ENCODE results near the gene BOD1. TPM values are rescaled to one million over a fixed set of nuclear protein-coding genes. Genes with fewer than 3 reads are reported as not detected.
"Not testable (repeated sequence)": the region's sequence is repeated elsewhere in the genome, so short reads cannot be mapped to it uniquely, and the experiment has no call there.

BOD1 gene
- total and polyA plus RNA-seq, 2 donors (not counting 3 experiments of a cell fraction or from before 2014, with no cell fraction given): 57.6 to 62.4 TPM

- H3K79me2 ChIP-seq (ENCODE audit: control insufficient read depth, insufficient read depth, low read length): no peaks in the 10 kb centered on the region
- CTCF ChIA-PET: interaction anchor here (1.4 kb wide), 1 partner anchor 9 kb away, joined by 5 read pairs; no protein-coding TSS in a partner anchor
- H3K9me3 ChIP-seq (replicated peaks; ENCODE audit: control insufficient read depth, insufficient read depth, low read length): peaks cover 2% of the 10 kb centered on the region
- intact Hi-C loops (cut with micrococcal nuclease): no loop called here
- TF ChIP-seq JUN (IDR thresholded peaks at IDR 0.05; ENCODE audit: borderline replicate concordance, insufficient read depth, insufficient read length, low read depth) (no peak), POLR2AphosphoS5 (IDR thresholded peaks at IDR 0.05; ENCODE audit: insufficient read depth, low read depth, low read length) (no peak), POLR2A (IDR thresholded peaks at IDR 0.05; ENCODE audit: low read depth, low read length) (no peak), GATA2 (IDR thresholded peaks at IDR 0.05; ENCODE audit: insufficient read depth, insufficient read length, low read depth, low read length) (no peak), FOS (IDR thresholded peaks at IDR 0.05; ENCODE audit: borderline replicate concordance, insufficient read depth, low read length) (no peak), MYC (IDR thresholded peaks at IDR 0.05; ENCODE audit: low read depth, low read length) (no peak), EZH2 (IDR thresholded peaks at IDR 0.05; ENCODE audit: borderline replicate concordance, low read depth, low read length, severe bottlenecking) (no peak)
- TF ChIP-seq, protein P1, sequence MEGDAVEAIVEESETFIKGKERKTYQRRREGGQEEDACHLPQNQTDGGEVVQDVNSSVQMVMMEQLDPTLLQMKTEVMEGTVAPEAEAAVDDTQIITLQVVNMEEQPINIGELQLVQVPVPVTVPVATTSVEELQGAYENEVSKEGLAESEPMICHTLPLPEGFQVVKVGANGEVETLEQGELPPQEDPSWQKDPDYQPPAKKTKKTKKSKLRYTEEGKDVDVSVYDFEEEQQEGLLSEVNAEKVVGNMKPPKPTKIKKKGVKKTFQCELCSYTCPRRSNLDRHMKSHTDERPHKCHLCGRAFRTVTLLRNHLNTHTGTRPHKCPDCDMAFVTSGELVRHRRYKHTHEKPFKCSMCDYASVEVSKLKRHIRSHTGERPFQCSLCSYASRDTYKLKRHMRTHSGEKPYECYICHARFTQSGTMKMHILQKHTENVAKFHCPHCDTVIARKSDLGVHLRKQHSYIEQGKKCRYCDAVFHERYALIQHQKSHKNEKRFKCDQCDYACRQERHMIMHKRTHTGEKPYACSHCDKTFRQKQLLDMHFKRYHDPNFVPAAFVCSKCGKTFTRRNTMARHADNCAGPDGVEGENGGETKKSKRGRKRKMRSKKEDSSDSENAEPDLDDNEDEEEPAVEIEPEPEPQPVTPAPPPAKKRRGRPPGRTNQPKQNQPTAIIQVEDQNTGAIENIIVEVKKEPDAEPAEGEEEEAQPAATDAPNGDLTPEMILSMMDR (IDR thresholded peaks at IDR 0.05; ENCODE audit: extremely low read depth in 1 of 2, insufficient read depth in 1 of 2, low read depth in 1 of 2, low read length in 2 of 2): no peak
- TF ChIP-seq, protein P2, sequence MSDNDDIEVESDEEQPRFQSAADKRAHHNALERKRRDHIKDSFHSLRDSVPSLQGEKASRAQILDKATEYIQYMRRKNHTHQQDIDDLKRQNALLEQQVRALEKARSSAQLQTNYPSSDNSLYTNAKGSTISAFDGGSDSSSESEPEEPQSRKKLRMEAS (IDR thresholded peaks at IDR 0.05; ENCODE audit: insufficient read depth, insufficient read length): no peak
- no peak overlapping the region for H2AFZ ChIP-seq (ENCODE audit: low read depth, low read length)
- H3K27ac ChIP-seq (ENCODE audit: insufficient read depth, low read depth, low read length): no peak overlapping the region
- no peak overlapping the region for H3K4me3 ChIP-seq (replicated peaks in 1 of 3; ENCODE audit: insufficient read depth in 1 of 3, low read depth in 1 of 3, low read length in 3 of 3)
- BruUV-seq (replicated peaks): no TSS peak
- no peaks in the 10 kb centered on the region for H3K9me1 ChIP-seq (replicated peaks; ENCODE audit: control insufficient read depth, extremely low read depth, insufficient read depth, low read length)
- dilution Hi-C loops (cut with MboI; ENCODE audit: extremely low pct_ligation_motif_present, low sequenced_read_pairs): no loop called here
- no peak for DNase-seq (ENCODE audit: low read depth, low spot score)
- H3K4me1 ChIP-seq (ENCODE audit: control insufficient read depth, extremely low read depth, insufficient read depth, low read length): no peaks in the 10 kb centered on the region
- no peaks in the 10 kb centered on the region for H3K36me3 ChIP-seq (ENCODE audit: control insufficient read depth in 2 of 2, extremely low read depth in 1 of 2, insufficient read depth in 2 of 2, low read length in 2 of 2)
- H4K20me1 ChIP-seq (replicated peaks; ENCODE audit: control insufficient read depth, extremely low read depth, insufficient read depth, low read length): no peaks in the 10 kb centered on the region
- H3K4me2 ChIP-seq (ENCODE audit: insufficient read depth, low read length): no peak overlapping the region
- H3K9ac ChIP-seq (replicated peaks; ENCODE audit: extremely low read depth, insufficient read depth, low read length): no peak overlapping the region
- H3K27me3 ChIP-seq (ENCODE audit: control insufficient read depth in 2 of 2, insufficient read depth in 2 of 2, low read length in 2 of 2): no peaks in the 10 kb centered on the region
- no peak for FAIRE-seq
- POLR2A ChIA-PET: no interaction called here
These were observed 25.9 kb downstream of the BOD1 start for GRCh38 chr5:173590436-173591055.

DNA sequence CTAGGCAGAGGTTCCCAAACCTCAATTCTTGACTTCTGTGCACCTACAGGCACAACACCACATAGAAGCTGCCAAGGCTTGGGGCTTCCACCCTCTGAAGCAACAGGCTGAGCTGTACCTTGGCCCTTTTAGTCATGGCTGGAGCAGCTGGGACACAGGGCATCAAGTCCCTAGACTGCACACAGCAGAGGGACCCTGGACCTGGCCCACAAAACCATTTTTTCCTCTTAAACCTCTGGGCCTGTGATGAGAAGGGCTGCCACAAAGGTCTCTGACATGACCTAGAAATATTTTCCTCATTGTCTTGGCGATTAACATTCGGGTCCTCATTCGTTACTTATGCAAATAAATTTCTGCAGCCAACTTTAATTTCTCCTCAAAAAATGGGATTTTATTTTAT lies 30.3 kb downstream of the BOD1 start:
- POLR2A ChIA-PET; CTCF ChIA-PET; DNase-seq (ENCODE audit: low read depth, low spot score); dilution Hi-C loops (cut with MboI; ENCODE audit: extremely low pct_ligation_motif_present, low sequenced_read_pairs); H3K36me3 ChIP-seq (ENCODE audit: control insufficient read depth in 2 of 2, extremely low read depth in 1 of 2, insufficient read depth in 2 of 2, low read length in 2 of 2); H3K4me1 ChIP-seq (ENCODE audit: control insufficient read depth, extremely low read depth, insufficient read depth, low read length); H3K4me3 ChIP-seq (replicated peaks in 1 of 3; ENCODE audit: insufficient read depth in 1 of 3, low read depth in 1 of 3, low read length in 3 of 3); intact Hi-C loops (cut with micrococcal nuclease); H3K9me3 ChIP-seq (replicated peaks; ENCODE audit: control insufficient read depth, insufficient read depth, low read length); H3K9me1 ChIP-seq (replicated peaks; ENCODE audit: control insufficient read depth, extremely low read depth, insufficient read depth, low read length); H3K4me2 ChIP-seq (ENCODE audit: insufficient read depth, low read length); H3K79me2 ChIP-seq (ENCODE audit: control insufficient read depth, insufficient read depth, low read length); H4K20me1 ChIP-seq (replicated peaks; ENCODE audit: control insufficient read depth, extremely low read depth, insufficient read depth, low read length); H3K9ac ChIP-seq (replicated peaks; ENCODE audit: extremely low read depth, insufficient read depth, low read length); H2AFZ ChIP-seq (ENCODE audit: low read depth, low read length); H3K27ac ChIP-seq (ENCODE audit: insufficient read depth, low read depth, low read length); H3K27me3 ChIP-seq (ENCODE audit: control insufficient read depth in 2 of 2, insufficient read depth in 2 of 2, low read length in 2 of 2); BruUV-seq (replicated peaks); FAIRE-seq: not testable (repeated sequence)

Measured in endothelial cell of umbilical vein (primary cell).